ENCODE data around the gene TMEM175.

DNA sequence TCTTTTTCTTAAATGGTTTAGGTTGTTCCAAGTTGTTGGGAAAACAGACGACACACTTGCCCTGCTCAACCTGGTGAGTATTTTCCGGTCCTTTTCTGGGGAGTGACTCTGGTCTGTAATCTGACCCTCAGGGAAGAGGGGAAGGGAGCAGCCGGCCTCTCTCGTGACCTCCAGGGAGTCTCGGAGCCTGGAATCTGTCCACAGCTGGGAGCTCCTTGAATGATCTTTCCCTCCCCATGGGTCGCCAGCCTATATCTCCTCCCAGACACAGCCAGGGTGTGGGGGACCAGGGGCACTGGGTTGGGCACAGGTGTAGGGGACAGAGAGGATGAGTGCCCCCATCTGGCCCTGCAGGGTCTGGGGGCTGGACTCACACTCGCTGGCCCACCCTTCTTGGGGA lies 18.9 kb downstream of the TMEM175 start:
- TF ChIP-seq, protein P1, sequence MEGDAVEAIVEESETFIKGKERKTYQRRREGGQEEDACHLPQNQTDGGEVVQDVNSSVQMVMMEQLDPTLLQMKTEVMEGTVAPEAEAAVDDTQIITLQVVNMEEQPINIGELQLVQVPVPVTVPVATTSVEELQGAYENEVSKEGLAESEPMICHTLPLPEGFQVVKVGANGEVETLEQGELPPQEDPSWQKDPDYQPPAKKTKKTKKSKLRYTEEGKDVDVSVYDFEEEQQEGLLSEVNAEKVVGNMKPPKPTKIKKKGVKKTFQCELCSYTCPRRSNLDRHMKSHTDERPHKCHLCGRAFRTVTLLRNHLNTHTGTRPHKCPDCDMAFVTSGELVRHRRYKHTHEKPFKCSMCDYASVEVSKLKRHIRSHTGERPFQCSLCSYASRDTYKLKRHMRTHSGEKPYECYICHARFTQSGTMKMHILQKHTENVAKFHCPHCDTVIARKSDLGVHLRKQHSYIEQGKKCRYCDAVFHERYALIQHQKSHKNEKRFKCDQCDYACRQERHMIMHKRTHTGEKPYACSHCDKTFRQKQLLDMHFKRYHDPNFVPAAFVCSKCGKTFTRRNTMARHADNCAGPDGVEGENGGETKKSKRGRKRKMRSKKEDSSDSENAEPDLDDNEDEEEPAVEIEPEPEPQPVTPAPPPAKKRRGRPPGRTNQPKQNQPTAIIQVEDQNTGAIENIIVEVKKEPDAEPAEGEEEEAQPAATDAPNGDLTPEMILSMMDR (tag by site-specific recombination; IDR thresholded peaks at IDR 0.05), result no peak
- TF ChIP-seq ZNF157 (tag by site-specific recombination; IDR thresholded peaks at IDR 0.05), result no peak
- TF ChIP-seq, protein P2, sequence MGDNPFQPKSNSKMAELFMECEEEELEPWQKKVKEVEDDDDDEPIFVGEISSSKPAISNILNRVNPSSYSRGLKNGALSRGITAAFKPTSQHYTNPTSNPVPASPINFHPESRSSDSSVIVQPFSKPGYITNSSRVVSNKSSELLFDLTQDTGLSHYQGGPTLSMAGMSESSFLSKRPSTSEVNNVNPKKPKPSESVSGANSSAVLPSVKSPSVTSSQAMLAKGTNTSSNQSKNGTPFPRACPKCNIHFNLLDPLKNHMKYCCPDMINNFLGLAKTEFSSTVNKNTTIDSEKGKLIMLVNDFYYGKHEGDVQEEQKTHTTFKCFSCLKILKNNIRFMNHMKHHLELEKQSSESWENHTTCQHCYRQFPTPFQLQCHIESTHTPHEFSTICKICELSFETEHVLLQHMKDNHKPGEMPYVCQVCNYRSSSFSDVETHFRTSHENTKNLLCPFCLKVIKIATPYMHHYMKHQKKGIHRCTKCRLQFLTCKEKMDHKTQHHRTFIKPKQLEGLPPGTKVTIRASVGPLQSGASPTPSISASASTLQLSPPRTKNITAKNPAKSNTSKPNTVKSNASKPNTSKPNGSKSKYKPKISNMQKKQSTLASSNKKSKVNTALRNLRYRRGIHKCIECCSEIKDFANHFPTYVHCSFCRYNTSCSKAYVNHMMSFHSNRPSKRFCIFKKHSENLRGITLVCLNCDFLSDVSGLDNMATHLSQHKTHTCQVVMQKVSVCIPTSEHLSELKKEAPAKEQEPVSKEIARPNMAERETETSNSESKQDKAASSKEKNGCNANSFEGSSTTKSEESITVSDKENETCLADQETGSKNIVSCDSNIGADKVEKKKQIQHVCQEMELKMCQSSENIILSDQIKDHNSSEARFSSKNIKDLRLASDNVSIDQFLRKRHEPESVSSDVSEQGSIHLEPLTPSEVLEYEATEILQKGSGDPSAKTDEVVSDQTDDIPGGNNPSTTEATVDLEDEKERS (tag by site-specific recombination; IDR thresholded peaks at IDR 0.05), result no peak
- TF ChIP-seq, protein P3, sequence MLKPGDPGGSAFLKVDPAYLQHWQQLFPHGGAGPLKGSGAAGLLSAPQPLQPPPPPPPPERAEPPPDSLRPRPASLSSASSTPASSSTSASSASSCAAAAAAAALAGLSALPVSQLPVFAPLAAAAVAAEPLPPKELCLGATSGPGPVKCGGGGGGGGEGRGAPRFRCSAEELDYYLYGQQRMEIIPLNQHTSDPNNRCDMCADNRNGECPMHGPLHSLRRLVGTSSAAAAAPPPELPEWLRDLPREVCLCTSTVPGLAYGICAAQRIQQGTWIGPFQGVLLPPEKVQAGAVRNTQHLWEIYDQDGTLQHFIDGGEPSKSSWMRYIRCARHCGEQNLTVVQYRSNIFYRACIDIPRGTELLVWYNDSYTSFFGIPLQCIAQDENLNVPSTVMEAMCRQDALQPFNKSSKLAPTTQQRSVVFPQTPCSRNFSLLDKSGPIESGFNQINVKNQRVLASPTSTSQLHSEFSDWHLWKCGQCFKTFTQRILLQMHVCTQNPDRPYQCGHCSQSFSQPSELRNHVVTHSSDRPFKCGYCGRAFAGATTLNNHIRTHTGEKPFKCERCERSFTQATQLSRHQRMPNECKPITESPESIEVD (tag by site-specific recombination; IDR thresholded peaks at IDR 0.05), result no peak
- TF ChIP-seq SETDB1 (IDR thresholded peaks at IDR 0.05; ENCODE audit: insufficient read length, low read length), result no peak
- no peak for TF ChIP-seq YY1 (tag by site-specific recombination; IDR thresholded peaks at IDR 0.05)
- no peak for TF ChIP-seq ZNF626 (tag by site-specific recombination; IDR thresholded peaks at IDR 0.05)
- TF ChIP-seq ZNF510 (tag by site-specific recombination; IDR thresholded peaks at IDR 0.05; ENCODE audit: insufficient replicate concordance), result no peak
- TF ChIP-seq, protein P4, sequence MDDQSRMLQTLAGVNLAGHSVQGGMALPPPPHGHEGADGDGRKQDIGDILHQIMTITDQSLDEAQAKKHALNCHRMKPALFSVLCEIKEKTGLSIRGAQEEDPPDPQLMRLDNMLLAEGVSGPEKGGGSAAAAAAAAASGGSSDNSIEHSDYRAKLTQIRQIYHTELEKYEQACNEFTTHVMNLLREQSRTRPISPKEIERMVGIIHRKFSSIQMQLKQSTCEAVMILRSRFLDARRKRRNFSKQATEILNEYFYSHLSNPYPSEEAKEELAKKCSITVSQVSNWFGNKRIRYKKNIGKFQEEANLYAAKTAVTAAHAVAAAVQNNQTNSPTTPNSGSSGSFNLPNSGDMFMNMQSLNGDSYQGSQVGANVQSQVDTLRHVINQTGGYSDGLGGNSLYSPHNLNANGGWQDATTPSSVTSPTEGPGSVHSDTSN (CRISPR knock-in tag; IDR thresholded peaks at IDR 0.05), result no peak
- TF ChIP-seq ZNF521 (tag by site-specific recombination; IDR thresholded peaks at IDR 0.05), result no peak
- no peak for TF ChIP-seq ZNF629 (tag by site-specific recombination; IDR thresholded peaks at IDR 0.05)
- TF ChIP-seq ZBTB48 (tag by site-specific recombination; IDR thresholded peaks at IDR 0.05), result no peak

Data from HEK293 (cell line).